Astrocyte (in vitro differentiated cells and primary cell): ENCODE measurements around the gene CDH13.

Source experiments
- CTCF ChIP-seq: IDR thresholded peaks from 2 replicates; pipeline ENCODE4 v1.5.1; 2011; ENCODE audit warnings: low read depth, mild to moderate bottlenecking, inconsistent platforms, low read length, moderate library complexity; ENCODE audit not compliant: insufficient read depth
- EZH2 ChIP-seq: IDR thresholded peaks from 2 replicates; pipeline ENCODE4 v1.6.1; 2012; ENCODE audit warnings: mild to moderate bottlenecking, low read length, inconsistent platforms; ENCODE audit not compliant: insufficient read depth

GRCh38 chr16:83652943-83653342 is 1026.2 kb downstream of the CDH13 start:
- TF ChIP-seq CTCF: no peak
- no peak for TF ChIP-seq EZH2
